ENCODE data around the gene MELK. TPM values are rescaled to one million over a fixed set of nuclear protein-coding genes. Genes with fewer than 3 reads are reported as not detected.
"Not testable (repeated sequence)": the region's sequence is repeated elsewhere in the genome, so short reads cannot be mapped to it uniquely, and the experiment has no call there.

MELK gene
- total and polyA plus RNA-seq, 2 of the 13 experiments (the other 11 are each of a cell fraction or from before 2014, with no cell fraction given), result 16.7 to 50.4 TPM

GRCh38 chr9:36566813-36567221 lies 5.9 kb upstream of the MELK start (continued):
- no peak for TF ChIP-seq ZBED4 (CRISPR knock-in tag; IDR thresholded peaks at IDR 0.05; ENCODE audit: borderline replicate concordance)
- no peak for TF ChIP-seq ZNF264 (CRISPR knock-in tag; IDR thresholded peaks at IDR 0.05)
- 0 out of 2 replicates have a peak, but pooled peaks have one; percentile 33 for TF ChIP-seq SP4 (CRISPR knock-in tag; IDR thresholded peaks at IDR 0.05)
- TF ChIP-seq PATZ1 (CRISPR knock-in tag; IDR thresholded peaks at IDR 0.05), result no peak
- TF ChIP-seq GATAD2A (CRISPR knock-in tag; IDR thresholded peaks at IDR 0.05), result peak; percentile 14; the same call in 1 of the 2 replicates
- TF ChIP-seq ZNF331 (CRISPR knock-in tag; IDR thresholded peaks at IDR 0.05), result no peak
- TF ChIP-seq WIZ (CRISPR knock-in tag; IDR thresholded peaks at IDR 0.05), result no peak
- TF ChIP-seq HNRNPK (IDR thresholded peaks at IDR 0.05; ENCODE audit: low read depth, low read length, poor library complexity, severe bottlenecking), result no peak
- no peak for TF ChIP-seq ZNF205 (CRISPR knock-in tag; IDR thresholded peaks at IDR 0.05)
- no peak for TF ChIP-seq ELF3 (CRISPR knock-in tag; IDR thresholded peaks at IDR 0.05)
- TF ChIP-seq SATB2 (CRISPR knock-in tag; IDR thresholded peaks at IDR 0.05), result no peak

GRCh38 chr9:36568681-36569080 lies 4.0 kb upstream of the MELK start:
- CTCF ChIA-PET (ENCODE audit: low intra/inter-chr PET ratio, low total read pairs); H3K79me2 ChIP-seq (ENCODE audit: insufficient read depth, low read length); FAIRE-seq; H2AFZ ChIP-seq (ENCODE audit: low read length); POLR2A ChIA-PET; intact Hi-C loops (cut with micrococcal nuclease; ENCODE audit: unreplicated experiment); H3K9me3 ChIP-seq (ENCODE audit: low read length); H3K4me3 ChIP-seq (replicated peaks in 1 of 3; ENCODE audit: insufficient read depth in 1 of 3, low read depth in 2 of 3, low read length in 3 of 3); H3K36me3 ChIP-seq (replicated peaks in 1 of 2; ENCODE audit: control insufficient read depth in 1 of 2, insufficient read depth in 2 of 2, low read length in 2 of 2); H3K27me3 ChIP-seq (ENCODE audit: control insufficient read depth in 1 of 2, insufficient read depth in 2 of 2, low read length in 2 of 2); BruUV-seq (replicated peaks); ATAC-seq; in situ Hi-C loops (cut with HindIII; ENCODE audit: extremely low pct_ligation_motif_present, low pct_unique_long_range_greater_than_20kb); H3K9ac ChIP-seq (ENCODE audit: insufficient read depth, low read depth, low read length); H3K4me2 ChIP-seq (ENCODE audit: low read depth, low read length); H4K20me1 ChIP-seq (ENCODE audit: insufficient read depth, low read length); DNase-seq (ENCODE audit: low spot score); H3K27ac ChIP-seq (ENCODE audit: extremely low read length, insufficient read depth, low read length): not testable (repeated sequence)
- WGBS (ENCODE audit: low lambda C conversion rate), result 65% methylated on average over 4 of the region's 4 CpGs
- H3K4me1 ChIP-seq (ENCODE audit: insufficient read depth, low read length), result peaks cover 34% of the 10 kb centered on the region
